Measurements from ENCODE around the gene STOML1.

STOML1 gene

DNA sequence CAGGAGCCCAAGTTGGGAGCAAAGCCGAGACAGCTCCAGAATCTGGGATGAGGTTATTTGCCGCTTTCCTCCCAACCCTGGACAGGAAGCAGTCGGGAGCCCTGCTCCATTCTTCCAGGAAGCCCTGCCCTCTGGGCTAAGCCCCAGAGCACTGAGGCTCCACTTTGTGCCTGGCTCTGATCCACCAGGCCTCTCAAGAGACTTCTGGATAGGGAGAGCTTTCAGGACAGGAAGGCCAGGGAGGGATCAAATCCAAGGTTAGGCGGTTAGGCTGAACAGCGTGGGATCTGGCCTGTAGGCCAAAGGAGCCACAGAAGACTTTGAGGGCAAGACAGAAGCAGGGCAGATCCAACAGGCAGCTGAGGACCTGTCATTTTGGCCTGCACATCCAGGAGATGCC lies 835 bp downstream of the STOML1 start:
- H3K27me3 ChIP-seq (ENCODE audit: control insufficient read depth in 1 of 2, insufficient read depth in 2 of 2, low read length in 2 of 2) = no peaks in the 10 kb centered on the region
- peaks cover 8% of the 10 kb centered on the region for H3K36me3 ChIP-seq (ENCODE audit: insufficient read depth, low read length)
- H3K9ac ChIP-seq (ENCODE audit: low read length) = peak overlapping the region; percentile 86
- peak overlapping the region; percentile 94 for H3K27ac ChIP-seq (ENCODE audit: low read depth, low read length)
- H3K4me3 ChIP-seq (ENCODE audit: low read depth in 1 of 2, low read length in 2 of 2) = peak overlapping the region; percentile 83 to 89
- H3K9me3 ChIP-seq (ENCODE audit: low read length) = no peaks in the 10 kb centered on the region
- H3K4me1 ChIP-seq (ENCODE audit: insufficient read depth, low read length) = peaks cover 42% of the 10 kb centered on the region

DNA sequence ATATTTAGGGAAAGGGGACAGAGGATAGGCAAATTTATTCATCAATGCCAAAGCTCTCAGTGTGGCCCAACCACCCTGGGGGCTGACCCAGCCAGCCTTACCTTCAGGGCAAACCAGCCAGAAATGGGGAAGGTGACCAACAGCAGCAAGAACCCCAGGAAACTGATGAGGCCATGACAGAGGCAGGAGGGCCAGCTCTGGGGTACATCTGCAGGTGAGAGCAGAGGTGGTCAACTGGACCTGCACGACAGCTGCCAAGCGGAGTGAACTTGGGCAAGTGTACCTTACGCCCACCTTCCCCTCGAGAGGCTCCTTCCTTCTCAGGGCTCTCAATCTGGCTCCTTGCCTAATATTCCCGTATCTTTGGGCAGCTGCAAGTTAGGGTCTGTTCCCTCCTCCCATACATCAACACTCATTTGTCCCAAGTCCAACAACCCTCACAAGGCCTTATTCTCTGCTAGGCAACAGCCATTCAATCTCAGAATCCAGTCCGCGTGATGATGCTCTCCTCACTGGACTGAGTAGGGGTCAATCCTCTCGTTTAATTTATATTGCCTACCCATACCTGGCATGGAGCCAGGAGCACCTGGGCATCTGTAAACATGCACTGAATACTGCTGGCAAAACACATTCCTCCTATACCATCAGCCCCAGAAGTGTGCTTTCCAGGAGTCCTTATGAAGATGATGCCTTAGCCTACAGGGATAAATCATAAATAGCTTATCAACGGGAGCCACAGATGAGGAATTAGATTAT lies 1.7 kb downstream of the STOML1 start:
- peak overlapping the region; percentile 94 for H3K27ac ChIP-seq (ENCODE audit: low read depth, low read length)

DNA sequence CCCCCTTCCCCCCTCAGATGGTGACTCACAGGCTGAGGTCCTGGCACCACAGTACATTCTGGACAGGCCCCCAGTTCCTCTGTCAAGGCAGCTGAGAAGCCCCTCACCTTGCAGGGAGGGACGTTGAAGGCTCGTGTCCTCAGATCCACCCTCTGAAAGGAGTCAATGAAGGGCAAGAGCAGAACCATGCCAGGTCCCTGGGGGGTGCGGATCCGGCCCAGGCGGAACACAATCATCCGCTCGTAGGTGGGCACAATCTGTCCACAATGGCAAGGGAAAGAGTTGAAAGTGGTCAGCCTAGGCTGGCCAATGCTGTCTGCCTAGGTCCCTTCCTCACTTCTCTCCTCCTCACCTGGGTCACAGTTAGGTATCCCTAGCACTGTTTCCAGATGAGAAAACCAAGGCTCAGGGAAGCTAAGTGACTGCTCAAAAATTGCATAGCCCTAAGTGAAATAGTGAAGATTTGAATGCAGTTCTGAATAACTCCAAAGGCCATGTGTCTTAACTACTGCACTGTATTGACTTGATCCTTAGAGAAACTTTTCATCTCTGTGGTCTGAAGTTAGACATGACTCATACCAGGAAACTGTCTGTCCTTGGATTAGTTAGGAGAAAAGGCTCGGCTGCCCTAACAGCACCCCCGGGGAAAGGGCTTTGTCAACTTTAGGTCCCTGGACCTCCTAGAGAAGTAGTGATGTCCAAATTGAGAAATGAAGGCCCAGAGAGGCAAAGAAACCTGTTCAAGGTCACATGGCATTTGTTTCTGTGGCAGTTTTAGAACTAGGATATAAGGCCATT lies 2.9 kb downstream of the STOML1 start:
- Histone ChIP-seq H3K27me3 (ENCODE audit: control insufficient read depth in 1 of 2, insufficient read depth in 2 of 2, low read length in 2 of 2) (no peaks in the 10 kb centered on the region), H3K9ac (ENCODE audit: low read length) (no peak overlapping the region), H3K36me3 (ENCODE audit: insufficient read depth, low read length) (peaks cover 15% of the 10 kb centered on the region), H3K9me3 (ENCODE audit: low read length) (no peaks in the 10 kb centered on the region), H3K4me3 (ENCODE audit: low read depth in 1 of 2, low read length in 2 of 2) (no peak overlapping the region), H3K27ac (ENCODE audit: low read depth, low read length) (peak overlapping the region; percentile 94), H3K4me1 (ENCODE audit: insufficient read depth, low read length) (peaks cover 48% of the 10 kb centered on the region)

More for the DNA sequence above, 1.7 kb downstream of the STOML1 start:
- Histone ChIP-seq H3K9ac (ENCODE audit: low read length) (peak overlapping the region; percentile 86), H3K4me1 (ENCODE audit: insufficient read depth, low read length) (peaks cover 38% of the 10 kb centered on the region), H3K27me3 (ENCODE audit: control insufficient read depth in 1 of 2, insufficient read depth in 2 of 2, low read length in 2 of 2) (no peaks in the 10 kb centered on the region), H3K4me3 (ENCODE audit: low read depth in 1 of 2, low read length in 2 of 2) (peak overlapping the region in 1 of 2 donors; percentile 89), H3K9me3 (ENCODE audit: low read length) (no peaks in the 10 kb centered on the region), H3K36me3 (ENCODE audit: insufficient read depth, low read length) (peaks cover 14% of the 10 kb centered on the region)

DNA sequence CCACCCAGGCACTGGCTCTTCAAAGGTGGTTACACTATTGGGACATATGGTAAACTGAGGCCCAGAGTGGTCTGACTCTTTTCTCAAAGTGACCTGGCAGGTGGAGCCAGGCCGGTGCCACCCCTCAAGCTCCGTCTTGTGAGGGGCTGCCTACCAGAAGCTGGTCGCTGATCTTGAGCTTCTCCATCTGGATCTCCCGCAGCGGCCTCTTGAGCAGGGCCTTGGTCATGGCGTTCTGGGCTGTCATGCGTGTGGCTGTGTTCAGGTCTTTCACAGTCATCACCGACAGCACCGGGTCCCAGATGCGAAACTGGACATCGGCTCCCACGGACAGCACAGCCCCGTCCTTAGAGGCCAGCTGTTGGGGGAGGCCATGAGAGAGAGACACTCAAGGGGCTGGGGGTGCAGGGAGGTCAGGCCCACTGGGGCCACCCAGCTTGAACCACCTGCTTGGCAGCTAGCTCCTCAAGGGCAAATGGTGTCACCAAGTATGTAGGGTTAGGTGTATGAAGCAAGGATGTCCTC lies 3.6 kb downstream of the STOML1 start:
- H3K4me1 ChIP-seq (ENCODE audit: insufficient read depth, low read length) = peaks cover 49% of the 10 kb centered on the region
- peaks cover 15% of the 10 kb centered on the region for H3K36me3 ChIP-seq (ENCODE audit: insufficient read depth, low read length)
- no peaks in the 10 kb centered on the region for H3K9me3 ChIP-seq (ENCODE audit: low read length)
- no peak overlapping the region for H3K27ac ChIP-seq (ENCODE audit: low read depth, low read length)
- no peak overlapping the region for H3K9ac ChIP-seq (ENCODE audit: low read length)
- no peak overlapping the region for H3K4me3 ChIP-seq (ENCODE audit: low read depth in 1 of 2, low read length in 2 of 2)
- H3K27me3 ChIP-seq (ENCODE audit: control insufficient read depth in 1 of 2, insufficient read depth in 2 of 2, low read length in 2 of 2) = no peaks in the 10 kb centered on the region

DNA sequence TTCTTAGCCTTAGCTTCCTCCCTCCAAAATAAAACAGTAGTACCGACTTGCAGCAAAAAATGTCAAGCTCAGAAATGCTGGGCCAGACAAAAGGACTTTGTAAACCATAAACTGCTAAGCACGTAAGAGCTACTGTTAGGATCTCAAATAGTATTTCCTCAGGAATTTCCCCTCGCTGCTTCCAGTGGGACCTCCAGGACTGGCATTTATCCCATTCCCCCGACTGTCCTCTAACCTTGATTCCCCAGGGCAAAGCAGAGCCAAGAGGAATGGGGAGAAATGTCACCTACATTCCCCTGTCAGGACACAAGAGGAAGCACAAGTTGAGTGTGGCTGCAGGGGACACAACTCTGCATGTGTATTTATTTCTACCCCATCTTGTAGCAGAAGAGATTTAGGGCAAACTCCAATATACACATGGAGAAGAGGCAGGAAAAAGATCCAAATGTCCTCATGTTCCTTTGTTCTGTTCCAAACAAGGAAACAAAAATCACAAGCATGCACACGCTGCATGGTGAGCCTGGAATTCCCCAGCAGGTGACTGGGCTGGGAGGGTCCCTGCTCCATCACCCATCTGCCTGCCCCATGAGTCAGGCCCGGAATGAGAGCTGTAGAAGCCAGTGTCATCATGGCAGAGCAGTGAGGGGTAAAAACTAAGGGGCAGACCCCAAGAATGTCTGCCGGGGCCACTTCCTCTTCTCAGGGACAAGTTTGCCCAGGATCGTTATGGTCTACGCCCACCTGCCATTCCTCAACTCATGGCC lies 4.2 kb downstream of the STOML1 start:
- Histone ChIP-seq H3K36me3 (ENCODE audit: insufficient read depth, low read length) (peaks cover 15% of the 10 kb centered on the region), H3K27me3 (ENCODE audit: control insufficient read depth in 1 of 2, insufficient read depth in 2 of 2, low read length in 2 of 2) (no peaks in the 10 kb centered on the region), H3K4me1 (ENCODE audit: insufficient read depth, low read length) (peaks cover 49% of the 10 kb centered on the region), H3K4me3 (ENCODE audit: low read depth in 1 of 2, low read length in 2 of 2) (no peak overlapping the region), H3K9me3 (ENCODE audit: low read length) (no peaks in the 10 kb centered on the region), H3K27ac (ENCODE audit: low read depth, low read length) (no peak overlapping the region), H3K9ac (ENCODE audit: low read length) (no peak overlapping the region)

DNA sequence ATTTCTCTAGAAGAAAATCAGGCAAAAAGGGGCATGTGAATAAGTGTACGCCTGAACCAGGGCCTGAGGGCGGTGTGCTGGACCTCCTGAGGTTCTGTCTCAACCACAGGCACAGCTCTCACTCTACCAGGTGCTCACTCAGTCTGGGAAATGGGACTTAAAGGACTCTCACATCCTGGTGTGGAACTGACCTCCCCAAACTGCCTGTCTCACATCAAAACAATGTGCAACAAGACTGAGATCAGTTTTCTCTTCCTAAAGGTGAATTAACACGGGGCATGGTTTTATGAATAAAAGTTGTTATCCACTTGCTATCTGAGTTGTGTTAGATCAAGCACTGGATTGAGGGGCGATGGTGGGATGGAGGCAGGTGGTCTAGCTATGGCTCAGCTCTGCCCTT lies 4.8 kb downstream of the STOML1 start:
- Histone ChIP-seq H3K27me3 (ENCODE audit: control insufficient read depth in 1 of 2, insufficient read depth in 2 of 2, low read length in 2 of 2) (no peaks in the 10 kb centered on the region), H3K9me3 (ENCODE audit: low read length) (no peaks in the 10 kb centered on the region), H3K27ac (ENCODE audit: low read depth, low read length) (peak overlapping the region; percentile 15), H3K36me3 (ENCODE audit: insufficient read depth, low read length) (peaks cover 15% of the 10 kb centered on the region), H3K9ac (ENCODE audit: low read length) (no peak overlapping the region), H3K4me1 (ENCODE audit: insufficient read depth, low read length) (peaks cover 50% of the 10 kb centered on the region), H3K4me3 (ENCODE audit: low read depth in 1 of 2, low read length in 2 of 2) (no peak overlapping the region)

DNA sequence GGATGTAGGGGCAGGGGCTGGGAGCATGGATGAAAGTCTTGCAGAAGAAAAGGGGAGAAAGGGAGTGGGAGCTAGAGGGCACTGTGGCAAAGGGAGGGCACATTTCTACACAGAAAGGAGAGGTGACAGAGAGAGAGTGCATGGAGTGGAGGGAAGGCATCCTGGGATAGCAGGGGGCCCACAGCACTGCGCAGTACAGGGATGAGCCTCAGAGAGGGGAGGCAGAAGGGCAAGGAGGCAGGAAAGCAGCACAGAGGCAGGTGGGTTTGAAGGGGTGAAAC lies 5.4 kb downstream of the STOML1 start:
- Histone ChIP-seq H3K36me3 (ENCODE audit: insufficient read depth, low read length) (peaks cover 15% of the 10 kb centered on the region), H3K27ac (ENCODE audit: low read depth, low read length) (no peak overlapping the region), H3K4me3 (ENCODE audit: low read depth in 1 of 2, low read length in 2 of 2) (no peak overlapping the region), H3K9me3 (ENCODE audit: low read length) (no peaks in the 10 kb centered on the region), H3K27me3 (ENCODE audit: control insufficient read depth in 1 of 2, insufficient read depth in 2 of 2, low read length in 2 of 2) (no peaks in the 10 kb centered on the region), H3K9ac (ENCODE audit: low read length) (no peak overlapping the region), H3K4me1 (ENCODE audit: insufficient read depth, low read length) (peaks cover 55% of the 10 kb centered on the region)

DNA sequence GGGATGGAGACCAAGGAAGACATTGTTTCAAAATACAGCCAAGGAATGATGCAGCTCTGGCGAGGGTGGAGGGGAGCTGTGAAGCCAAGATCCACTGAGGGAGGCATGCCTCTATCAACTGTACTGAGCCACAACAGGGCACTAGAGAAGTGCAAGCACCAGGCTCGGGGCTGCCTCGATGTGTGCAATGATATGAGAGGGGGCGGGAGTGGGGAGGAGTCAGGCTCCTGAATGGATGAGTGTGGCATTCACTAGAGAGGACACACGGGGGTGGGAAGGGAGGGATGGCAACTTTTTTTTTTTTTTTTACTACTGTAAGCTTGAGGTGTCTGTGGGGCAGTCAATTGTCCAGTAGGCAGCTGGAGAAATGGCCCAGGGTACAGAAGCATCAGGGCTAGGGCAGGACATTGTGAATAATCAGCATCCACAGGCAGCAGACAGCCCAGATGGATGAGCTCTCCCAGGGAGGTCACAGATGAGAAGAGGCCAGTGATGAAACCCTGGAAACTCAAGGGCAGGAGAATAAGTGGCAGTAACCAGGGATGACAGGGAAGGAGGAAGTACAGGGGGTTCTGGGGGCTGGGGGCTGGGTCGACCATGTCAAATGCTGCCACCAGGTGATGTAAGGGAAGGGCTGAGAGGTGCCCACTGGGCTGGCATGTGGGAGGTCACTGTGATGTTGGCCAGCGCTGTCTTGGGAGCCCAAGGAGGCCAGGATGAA lies 5.9 kb downstream of the STOML1 start:
- Histone ChIP-seq H3K9me3 (ENCODE audit: low read length) (no peaks in the 10 kb centered on the region), H3K4me1 (ENCODE audit: insufficient read depth, low read length) (peaks cover 54% of the 10 kb centered on the region), H3K27ac (ENCODE audit: low read depth, low read length) (no peak overlapping the region), H3K36me3 (ENCODE audit: insufficient read depth, low read length) (peaks cover 15% of the 10 kb centered on the region), H3K27me3 (ENCODE audit: control insufficient read depth in 1 of 2, insufficient read depth in 2 of 2, low read length in 2 of 2) (no peaks in the 10 kb centered on the region), H3K4me3 (ENCODE audit: low read depth in 1 of 2, low read length in 2 of 2) (no peak overlapping the region), H3K9ac (ENCODE audit: low read length) (no peak overlapping the region)

DNA sequence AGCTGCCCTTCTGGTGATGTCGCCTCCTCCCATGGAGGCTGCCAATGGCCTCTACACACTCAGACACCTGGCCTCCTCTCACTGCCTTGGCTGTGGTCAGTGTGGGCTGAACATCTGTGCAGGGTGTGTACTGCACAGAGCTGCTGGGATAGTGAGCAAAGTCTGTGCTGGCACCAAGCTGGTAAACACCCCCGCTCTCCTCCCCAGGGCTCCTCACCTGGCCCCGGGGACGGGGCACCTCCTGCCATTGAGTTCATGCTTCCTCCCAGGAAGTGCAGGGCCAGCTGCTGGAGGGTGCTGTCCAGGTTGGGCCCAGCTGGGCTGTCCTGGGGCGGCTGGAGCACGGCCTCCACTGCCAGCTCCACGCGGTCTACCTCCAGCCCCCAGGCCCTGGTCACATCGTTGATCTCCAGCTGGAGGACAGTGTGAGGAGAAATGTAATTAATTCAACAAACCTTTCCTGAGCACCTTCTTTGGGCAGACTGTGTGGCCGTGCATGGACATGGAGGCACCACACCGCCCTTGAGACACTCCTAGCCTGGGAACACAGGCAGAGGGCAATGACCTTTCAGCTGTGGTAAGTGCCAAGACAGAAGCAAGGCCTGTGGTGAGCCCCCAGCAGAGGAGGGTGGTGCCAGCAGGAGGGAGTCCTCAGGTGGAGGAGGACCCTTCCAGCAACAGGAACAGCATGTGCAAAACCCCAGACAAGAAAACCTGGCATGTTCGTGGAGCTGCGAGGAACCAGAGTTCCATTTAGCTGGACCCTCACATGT lies 6.8 kb downstream of the STOML1 start:
- no peaks in the 10 kb centered on the region for H3K27me3 ChIP-seq (ENCODE audit: control insufficient read depth in 1 of 2, insufficient read depth in 2 of 2, low read length in 2 of 2)

DNA sequence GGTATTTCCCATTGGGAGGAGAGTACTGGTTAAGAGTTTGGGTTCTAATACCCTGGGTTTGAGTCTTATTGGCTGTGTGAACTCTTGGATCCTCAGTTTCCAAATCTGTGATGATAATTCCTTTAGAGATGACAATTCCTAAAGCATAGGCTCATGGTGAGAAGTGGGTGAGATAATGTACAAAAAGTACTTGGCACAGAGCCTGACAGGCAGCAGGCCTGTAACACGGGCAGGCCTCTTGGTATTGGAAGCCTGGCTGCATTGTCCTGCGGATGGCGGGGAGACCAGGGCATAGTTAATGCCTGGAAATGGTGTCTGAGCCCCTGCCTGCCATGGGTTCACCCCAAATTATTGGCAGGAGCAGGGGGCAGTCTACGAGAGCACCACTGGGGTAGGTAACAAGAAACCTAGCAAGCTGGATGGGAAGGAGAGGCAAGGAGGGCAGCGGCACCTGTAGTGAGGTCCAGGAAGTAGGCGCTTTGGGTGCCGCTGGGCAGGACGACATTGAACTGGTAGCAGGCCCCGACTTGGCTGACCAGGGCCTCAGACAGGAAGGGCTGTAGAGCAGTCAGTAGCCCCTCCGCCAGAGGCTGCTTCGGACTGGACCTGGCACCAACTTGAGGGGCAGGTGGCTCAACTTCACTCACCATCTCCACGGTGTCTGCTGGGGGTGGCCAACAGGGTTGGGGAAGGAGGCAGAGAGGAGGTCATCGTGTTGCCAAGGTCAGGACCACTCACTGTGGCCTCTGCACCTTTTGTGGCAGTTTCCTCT lies 7.7 kb downstream of the STOML1 start:
- Histone ChIP-seq H3K9ac (ENCODE audit: low read length) (no peak overlapping the region), H3K4me1 (ENCODE audit: insufficient read depth, low read length) (peaks cover 39% of the 10 kb centered on the region), H3K27me3 (ENCODE audit: control insufficient read depth in 1 of 2, insufficient read depth in 2 of 2, low read length in 2 of 2) (no peaks in the 10 kb centered on the region), H3K36me3 (ENCODE audit: insufficient read depth, low read length) (peaks cover 15% of the 10 kb centered on the region), H3K4me3 (ENCODE audit: low read depth in 1 of 2, low read length in 2 of 2) (no peak overlapping the region), H3K9me3 (ENCODE audit: low read length) (no peaks in the 10 kb centered on the region), H3K27ac (ENCODE audit: low read depth, low read length) (peak overlapping the region; percentile 95)

More for the DNA sequence above, 6.8 kb downstream of the STOML1 start:
- Histone ChIP-seq H3K9ac (ENCODE audit: low read length) (no peak overlapping the region), H3K4me3 (ENCODE audit: low read depth in 1 of 2, low read length in 2 of 2) (no peak overlapping the region), H3K4me1 (ENCODE audit: insufficient read depth, low read length) (peaks cover 45% of the 10 kb centered on the region), H3K9me3 (ENCODE audit: low read length) (no peaks in the 10 kb centered on the region), H3K27ac (ENCODE audit: low read depth, low read length) (no peak overlapping the region), H3K36me3 (ENCODE audit: insufficient read depth, low read length) (peaks cover 15% of the 10 kb centered on the region)
